Adipocyte (in vitro differentiated cells): Measurements from ENCODE around the gene NAPB.
A peak's percentile ranks its signal among the peaks of the same experiment; 100 is the strongest.

Source experiments
- DNase-seq: peaks from one replicate; pipeline ENCODE4 v3.0.0-alpha.2; 2015; ENCODE audit warnings: low read depth
- H3K27me3 ChIP-seq: replicated peaks from 2 replicates; pipeline ENCODE4 v1.7.0; 2013; ENCODE audit warnings: mild to moderate bottlenecking, low read length, moderate library complexity; ENCODE audit not compliant: control insufficient read depth, insufficient read depth
- H3K36me3 ChIP-seq: 2 replicates; pipeline ENCODE4 v1.7.0; 2013; ENCODE audit warnings: low read length, mild to moderate bottlenecking, moderate library complexity; ENCODE audit not compliant: control insufficient read depth, insufficient read depth, severe bottlenecking
- H3K4me1 ChIP-seq: 2 replicates; pipeline ENCODE4 v1.7.0; 2013; ENCODE audit warnings: mild to moderate bottlenecking, low read length, moderate library complexity; ENCODE audit not compliant: control insufficient read depth, insufficient read depth
- H3K4me3 ChIP-seq: 2 replicates; pipeline ENCODE4 v1.7.0; 2013; ENCODE audit warnings: mild to moderate bottlenecking, low read length, moderate library complexity
- H3K9ac ChIP-seq: 2 replicates; pipeline ENCODE4 v1.7.0; 2013; ENCODE audit warnings: mild to moderate bottlenecking, low read length, moderate library complexity
- H3K9me3 ChIP-seq: 2 replicates; pipeline ENCODE4 v1.7.0; 2013; ENCODE audit warnings: mild to moderate bottlenecking, low read length, moderate library complexity; ENCODE audit not compliant: control insufficient read depth

The NAPB gene

DNA sequence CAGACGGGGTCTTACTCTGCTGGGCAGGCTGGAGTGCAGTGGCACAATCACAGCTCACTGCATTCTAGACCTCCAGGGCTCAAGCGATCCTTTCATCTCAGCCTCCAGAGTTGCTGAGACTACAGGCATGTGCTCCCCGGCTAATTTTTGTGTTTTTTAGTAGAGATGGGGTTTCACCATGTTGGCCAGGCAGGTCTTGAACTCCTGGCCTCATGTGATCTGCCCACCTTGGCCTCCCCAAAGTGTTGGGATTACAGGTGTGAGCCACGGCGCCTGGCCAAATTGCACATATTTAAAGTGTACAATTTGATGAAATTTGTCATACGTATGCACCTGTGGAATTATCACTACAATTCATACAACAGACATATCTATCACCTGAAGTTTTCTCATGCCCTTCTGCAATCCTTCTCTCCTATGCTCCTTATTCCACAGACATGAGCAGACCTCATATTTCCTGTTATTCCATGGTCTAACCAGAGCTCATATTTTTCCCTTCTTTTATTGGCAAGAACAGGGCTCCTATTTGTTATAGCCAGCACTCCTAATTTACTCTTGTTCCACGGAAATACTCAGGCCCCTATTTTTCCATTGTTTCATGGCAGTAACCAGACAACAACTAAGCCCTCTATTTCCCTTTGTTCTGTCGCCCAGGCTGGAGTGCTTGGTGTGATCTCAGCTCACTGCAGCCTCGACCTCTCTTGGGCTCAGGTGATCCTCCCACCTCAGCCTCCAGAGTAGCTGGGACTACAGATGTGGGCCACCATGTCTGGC lies 16.0 kb upstream of the NAPB start:
- Histone ChIP-seq H3K4me1 (no peaks in the 10 kb centered on the region), H3K9ac (no peak overlapping the region), H3K36me3 (no peaks in the 10 kb centered on the region), H3K4me3 (no peak overlapping the region), H3K9me3 (peaks cover 7% of the 10 kb centered on the region), H3K27me3 (peaks cover 11% of the 10 kb centered on the region)
- no peak for DNase-seq

GRCh38 chr20:23436681-23437080 lies 15.4 kb upstream of the NAPB start:
- Histone ChIP-seq H3K27me3 (peaks cover 11% of the 10 kb centered on the region), H3K4me3 (no peak overlapping the region), H3K9ac (no peak overlapping the region), H3K4me1 (no peaks in the 10 kb centered on the region), H3K9me3 (peaks cover 7% of the 10 kb centered on the region), H3K36me3 (no peaks in the 10 kb centered on the region)
- DNase-seq: no peak

GRCh38 chr20:23435626-23436539 lies 14.6 kb upstream of the NAPB start:
- no peak for DNase-seq
- Histone ChIP-seq H3K9me3 (peaks cover 7% of the 10 kb centered on the region), H3K27me3 (peaks cover 11% of the 10 kb centered on the region)

GRCh38 chr20:23434521-23435313 lies 13.4 kb upstream of the NAPB start:
- no peaks in the 10 kb centered on the region for H3K4me1 ChIP-seq
- H3K9ac ChIP-seq: no peak overlapping the region
- DNase-seq: no peak
- peaks cover 5% of the 10 kb centered on the region for H3K27me3 ChIP-seq
- H3K9me3 ChIP-seq: peaks cover 7% of the 10 kb centered on the region
- no peaks in the 10 kb centered on the region for H3K36me3 ChIP-seq
- H3K4me3 ChIP-seq: no peak overlapping the region

More at GRCh38 chr20:23435626-23436539, 14.6 kb upstream of the NAPB start:
- Histone ChIP-seq H3K4me3 (no peak overlapping the region), H3K36me3 (no peaks in the 10 kb centered on the region), H3K9ac (no peak overlapping the region), H3K4me1 (no peaks in the 10 kb centered on the region)

GRCh38 chr20:23433628-23434027 lies 12.3 kb upstream of the NAPB start:
- H3K36me3 ChIP-seq: no peaks in the 10 kb centered on the region
- H3K4me3 ChIP-seq: no peak overlapping the region
- no peak overlapping the region for H3K9ac ChIP-seq
- peaks cover 5% of the 10 kb centered on the region for H3K27me3 ChIP-seq
- no peaks in the 10 kb centered on the region for H3K4me1 ChIP-seq
- peaks cover 7% of the 10 kb centered on the region for H3K9me3 ChIP-seq
- no peak for DNase-seq

GRCh38 chr20:23425129-23425528 lies 3.8 kb upstream of the NAPB start:
- peaks cover 5% of the 10 kb centered on the region for H3K4me1 ChIP-seq
- H3K9me3 ChIP-seq: no peaks in the 10 kb centered on the region
- H3K4me3 ChIP-seq: no peak overlapping the region
- DNase-seq: no peak
- H3K27me3 ChIP-seq: peaks cover 8% of the 10 kb centered on the region
- H3K9ac ChIP-seq: no peak overlapping the region
- H3K36me3 ChIP-seq: no peaks in the 10 kb centered on the region

- Histone ChIP-seq H3K27me3 (peaks cover 7% of the 10 kb centered on the region), H3K9me3 (no peaks in the 10 kb centered on the region), H3K4me3 (peak overlapping the region; percentile 87), H3K4me1 (peaks cover 21% of the 10 kb centered on the region), H3K9ac (peak overlapping the region; percentile 98), H3K36me3 (no peaks in the 10 kb centered on the region)
- peak; percentile 84 for DNase-seq
Measured at GRCh38 chr20:23419995-23420901, 1.0 kb downstream of the NAPB start.

GRCh38 chr20:23419657-23419994 lies 1.7 kb downstream of the NAPB start:
- peaks cover 21% of the 10 kb centered on the region for H3K4me1 ChIP-seq
- H3K9me3 ChIP-seq: no peaks in the 10 kb centered on the region
- no peak for DNase-seq

DNA sequence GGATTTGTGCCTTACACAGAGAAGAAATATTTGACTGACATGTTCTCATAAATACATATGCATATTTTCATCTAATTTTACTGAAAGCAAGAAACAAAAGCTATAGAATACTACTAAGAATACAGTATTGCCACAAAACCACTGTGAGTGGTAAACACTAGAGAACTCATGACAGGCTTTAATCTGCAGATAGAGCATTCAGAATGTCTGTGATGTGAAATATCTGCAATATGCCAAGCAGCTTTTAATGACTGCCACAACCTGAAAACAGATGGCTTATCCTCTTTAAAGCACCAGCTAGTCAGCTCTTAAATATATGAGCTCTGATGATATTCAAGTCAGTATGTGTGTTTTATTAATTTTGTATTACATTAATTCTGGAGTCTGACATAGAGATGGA lies 3.4 kb downstream of the NAPB start:
- Histone ChIP-seq H3K4me1 (peaks cover 21% of the 10 kb centered on the region), H3K27me3 (no peaks in the 10 kb centered on the region), H3K36me3 (no peaks in the 10 kb centered on the region), H3K9me3 (no peaks in the 10 kb centered on the region), H3K4me3 (no peak overlapping the region), H3K9ac (no peak overlapping the region)
- DNase-seq: no peak

More at GRCh38 chr20:23419657-23419994, 1.7 kb downstream of the NAPB start:
- Histone ChIP-seq H3K4me3 (peak overlapping the region; percentile 87), H3K9ac (peak overlapping the region; percentile 98), H3K27me3 (peaks cover under 1% of the 10 kb centered on the region), H3K36me3 (no peaks in the 10 kb centered on the region)

GRCh38 chr20:23415959-23416583 lies 5.2 kb downstream of the NAPB start:
- H3K9me3 ChIP-seq: no peaks in the 10 kb centered on the region
- DNase-seq: peak; percentile 11
- no peaks in the 10 kb centered on the region for H3K27me3 ChIP-seq
- H3K9ac ChIP-seq: no peak overlapping the region
- no peaks in the 10 kb centered on the region for H3K36me3 ChIP-seq
- no peak overlapping the region for H3K4me3 ChIP-seq
- peaks cover 30% of the 10 kb centered on the region for H3K4me1 ChIP-seq
